ENCODE measurements around the gene ERBB2. TPM values are rescaled to one million over a fixed set of nuclear protein-coding genes. Genes with fewer than 3 reads are reported as not detected.
"Not testable (repeated sequence)": the region's sequence is repeated elsewhere in the genome, so short reads cannot be mapped to it uniquely, and the experiment has no call there.

Gene ERBB2
- total and polyA plus RNA-seq, 9 donors = 80.4 to 171 (median 123) TPM

GRCh38 chr17:39744075-39744835 lies 44.4 kb downstream of the ERBB2 start:
- H3K27me3 ChIP-seq (ENCODE audit: control insufficient read depth, insufficient read depth, low read length) = peaks cover 54% of the 10 kb centered on the region
- H3K4me3 ChIP-seq (ENCODE audit: low read length) = no peak overlapping the region
- H3K9me3 ChIP-seq (replicated peaks; ENCODE audit: control insufficient read depth, low read depth, low read length) = no peaks in the 10 kb centered on the region
- 70% methylated on average over 12 of the region's 16 CpGs for WGBS (ENCODE audit: insufficient coverage)
- peaks cover 13% of the 10 kb centered on the region for H3K4me1 ChIP-seq (ENCODE audit: control insufficient read depth, insufficient read depth, low read length)
- no peak overlapping the region for H3K27ac ChIP-seq (ENCODE audit: low read length)
- no peaks in the 10 kb centered on the region for H3K36me3 ChIP-seq (ENCODE audit: control insufficient read depth, insufficient read depth, low read length)
- DNase-seq = no peak

DNA sequence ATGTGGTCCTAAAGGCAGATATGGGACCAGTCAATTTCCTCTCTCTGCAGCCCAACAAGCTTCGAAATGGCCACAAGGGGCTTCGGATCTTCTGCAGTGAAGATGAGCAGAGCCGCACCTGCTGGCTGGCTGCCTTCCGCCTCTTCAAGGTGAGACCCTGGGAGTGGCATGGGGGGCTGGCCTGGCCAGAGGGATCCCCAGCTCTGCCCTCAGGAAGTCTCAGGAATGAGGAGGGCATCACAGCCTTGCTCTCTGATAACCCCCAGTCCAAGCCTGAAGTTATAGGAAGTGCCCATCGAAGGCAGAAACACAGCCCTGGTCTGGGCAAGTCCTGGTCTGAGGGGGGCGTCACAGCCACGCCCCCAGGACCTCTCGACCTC lies 45.0 kb downstream of the ERBB2 start:
- Histone ChIP-seq H3K27ac (ENCODE audit: low read length) (no peak overlapping the region), H3K27me3 (ENCODE audit: control insufficient read depth, insufficient read depth, low read length) (peaks cover 48% of the 10 kb centered on the region), H3K4me3 (ENCODE audit: low read length) (no peak overlapping the region), H3K9me3 (replicated peaks; ENCODE audit: control insufficient read depth, low read depth, low read length) (no peaks in the 10 kb centered on the region), H3K36me3 (ENCODE audit: control insufficient read depth, insufficient read depth, low read length) (no peaks in the 10 kb centered on the region), H3K4me1 (ENCODE audit: control insufficient read depth, insufficient read depth, low read length) (peaks cover 7% of the 10 kb centered on the region)
- no peak for DNase-seq
- 75% methylated on average over 7 of the region's 8 CpGs for WGBS (ENCODE audit: insufficient coverage)

- H3K27me3 ChIP-seq (ENCODE audit: control insufficient read depth, insufficient read depth, low read length) = peaks cover 41% of the 10 kb centered on the region
Measured at GRCh38 chr17:39745335-39746144, 45.7 kb downstream of the ERBB2 start.

DNA sequence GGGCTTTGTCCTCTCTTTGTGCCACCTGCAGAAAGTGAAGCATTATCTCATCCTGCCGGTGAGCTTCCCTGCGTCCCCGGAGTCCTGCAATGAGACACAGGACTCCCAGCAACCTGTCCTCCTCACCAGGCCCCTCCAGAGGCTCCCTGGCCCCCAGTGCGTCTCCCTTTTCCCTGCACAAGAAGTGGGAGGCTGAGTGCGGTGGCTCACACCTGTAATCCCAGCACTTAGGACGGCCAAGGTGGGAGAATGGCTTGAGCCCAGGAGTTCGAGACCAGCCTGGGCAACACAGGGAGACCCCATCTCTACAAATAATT lies 46.2 kb downstream of the ERBB2 start:
- Histone ChIP-seq H3K9me3 (replicated peaks; ENCODE audit: control insufficient read depth, low read depth, low read length) (no peaks in the 10 kb centered on the region), H3K36me3 (ENCODE audit: control insufficient read depth, insufficient read depth, low read length) (no peaks in the 10 kb centered on the region), H3K27ac (ENCODE audit: low read length) (no peak overlapping the region), H3K4me3 (ENCODE audit: low read length) (no peak overlapping the region), H3K27me3 (ENCODE audit: control insufficient read depth, insufficient read depth, low read length) (peaks cover 40% of the 10 kb centered on the region), H3K4me1 (ENCODE audit: control insufficient read depth, insufficient read depth, low read length) (no peaks in the 10 kb centered on the region)
- no peak for DNase-seq
- WGBS (ENCODE audit: insufficient coverage) = 81% methylated on average over 4 of the region's 7 CpGs

More at GRCh38 chr17:39745335-39746144, 45.7 kb downstream of the ERBB2 start:
- Histone ChIP-seq H3K4me1 (ENCODE audit: control insufficient read depth, insufficient read depth, low read length) (no peaks in the 10 kb centered on the region), H3K27ac (ENCODE audit: low read length) (no peak overlapping the region), H3K36me3 (ENCODE audit: control insufficient read depth, insufficient read depth, low read length) (no peaks in the 10 kb centered on the region), H3K4me3 (ENCODE audit: low read length) (no peak overlapping the region), H3K9me3 (replicated peaks; ENCODE audit: control insufficient read depth, low read depth, low read length) (no peaks in the 10 kb centered on the region)
- DNase-seq = no peak
- 85% methylated on average over 9 of the region's 23 CpGs for WGBS (ENCODE audit: insufficient coverage)

DNA sequence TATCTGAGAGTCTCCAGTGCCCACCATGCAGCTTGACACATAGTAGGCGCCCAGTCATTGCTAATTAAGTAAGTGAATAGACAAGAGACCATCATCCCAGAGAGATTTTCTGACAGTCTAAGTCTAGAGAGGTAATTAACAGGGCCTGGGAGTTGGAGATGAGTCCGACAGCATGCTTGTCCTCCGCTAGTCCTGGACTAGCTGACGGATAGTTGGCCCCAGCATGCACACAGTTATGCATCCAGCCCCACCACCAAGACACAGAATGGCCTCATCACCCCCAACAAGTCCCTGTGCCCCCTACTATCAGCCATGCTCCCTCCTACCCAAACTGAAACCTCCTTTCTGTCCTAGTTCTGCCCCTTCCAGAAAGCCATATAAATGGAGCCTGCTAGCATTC lies 47.9 kb downstream of the ERBB2 start:
- no peak for DNase-seq
- 82% methylated on average over 3 of the region's 4 CpGs for WGBS (ENCODE audit: insufficient coverage)
- peaks cover 25% of the 10 kb centered on the region for H3K27me3 ChIP-seq (ENCODE audit: control insufficient read depth, insufficient read depth, low read length)

GRCh38 chr17:39748444-39749034 lies 48.7 kb downstream of the ERBB2 start:
- not testable (repeated sequence) for H3K36me3 ChIP-seq (ENCODE audit: control insufficient read depth, insufficient read depth, low read length); DNase-seq; H3K27ac ChIP-seq (ENCODE audit: low read length); H3K4me3 ChIP-seq (ENCODE audit: low read length); H3K9me3 ChIP-seq (replicated peaks; ENCODE audit: control insufficient read depth, low read depth, low read length)
- peaks cover 13% of the 10 kb centered on the region for H3K4me1 ChIP-seq (ENCODE audit: control insufficient read depth, insufficient read depth, low read length)
- H3K27me3 ChIP-seq (ENCODE audit: control insufficient read depth, insufficient read depth, low read length) = peaks cover 17% of the 10 kb centered on the region
- WGBS (ENCODE audit: insufficient coverage) = no CpG with 5 or more reads among the region's 8 CpGs

More for the DNA sequence above, 47.9 kb downstream of the ERBB2 start:
- H3K9me3 ChIP-seq (replicated peaks; ENCODE audit: control insufficient read depth, low read depth, low read length) = no peaks in the 10 kb centered on the region
- no peak overlapping the region for H3K27ac ChIP-seq (ENCODE audit: low read length)
- H3K4me1 ChIP-seq (ENCODE audit: control insufficient read depth, insufficient read depth, low read length) = peaks cover 8% of the 10 kb centered on the region
- H3K4me3 ChIP-seq (ENCODE audit: low read length) = no peak overlapping the region
- no peaks in the 10 kb centered on the region for H3K36me3 ChIP-seq (ENCODE audit: control insufficient read depth, insufficient read depth, low read length)

- H3K4me1 ChIP-seq (ENCODE audit: control insufficient read depth, insufficient read depth, low read length) = peaks cover 21% of the 10 kb centered on the region
- 64% methylated on average over 7 of the region's 9 CpGs for WGBS (ENCODE audit: insufficient coverage)
- no peaks in the 10 kb centered on the region for H3K9me3 ChIP-seq (replicated peaks; ENCODE audit: control insufficient read depth, low read depth, low read length)
- peaks cover 11% of the 10 kb centered on the region for H3K27me3 ChIP-seq (ENCODE audit: control insufficient read depth, insufficient read depth, low read length)
- no peak overlapping the region for H3K27ac ChIP-seq (ENCODE audit: low read length)
- no peaks in the 10 kb centered on the region for H3K36me3 ChIP-seq (ENCODE audit: control insufficient read depth, insufficient read depth, low read length)
- H3K4me3 ChIP-seq (ENCODE audit: low read length) = no peak overlapping the region
- DNase-seq = no peak
Measured at GRCh38 chr17:39750131-39751015, 50.5 kb downstream of the ERBB2 start.

DNA sequence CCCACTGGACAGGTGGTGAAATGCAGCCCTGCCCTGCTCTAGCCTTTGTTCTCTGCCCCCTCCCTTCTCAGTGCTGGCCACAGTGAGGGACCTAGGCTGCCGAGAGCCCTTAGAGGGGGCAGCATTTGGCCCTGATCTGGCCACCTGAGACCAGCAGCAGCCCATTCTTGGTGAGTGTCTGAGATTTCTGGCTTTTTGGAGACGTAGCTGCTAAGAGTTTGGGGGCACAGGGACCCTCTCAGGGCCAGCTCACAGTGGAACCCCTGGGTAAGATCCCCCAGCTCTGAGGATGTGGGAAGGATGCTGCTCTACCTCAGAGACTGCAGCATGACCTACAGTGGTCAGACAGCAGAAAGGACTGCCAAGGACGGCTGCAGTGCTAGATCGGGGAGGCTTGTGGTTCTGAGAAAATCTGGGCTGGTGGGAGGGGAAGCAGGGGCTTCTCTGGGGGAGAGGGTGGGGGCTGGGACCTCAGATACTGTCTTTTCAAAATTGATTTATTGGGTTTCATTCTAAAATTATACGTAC lies 51.2 kb downstream of the ERBB2 start:
- WGBS (ENCODE audit: insufficient coverage) = 79% methylated on average over 2 of the region's 5 CpGs
- no peaks in the 10 kb centered on the region for H3K9me3 ChIP-seq (replicated peaks; ENCODE audit: control insufficient read depth, low read depth, low read length)
- peaks cover 12% of the 10 kb centered on the region for H3K27me3 ChIP-seq (ENCODE audit: control insufficient read depth, insufficient read depth, low read length)

GRCh38 chr17:39751637-39752036 lies 51.8 kb downstream of the ERBB2 start:
- no peak for DNase-seq
- WGBS (ENCODE audit: insufficient coverage) = 53% methylated on average over 8 of the region's 10 CpGs
- Histone ChIP-seq H3K9me3 (replicated peaks; ENCODE audit: control insufficient read depth, low read depth, low read length) (no peaks in the 10 kb centered on the region), H3K4me1 (ENCODE audit: control insufficient read depth, insufficient read depth, low read length) (peaks cover 21% of the 10 kb centered on the region), H3K36me3 (ENCODE audit: control insufficient read depth, insufficient read depth, low read length) (no peaks in the 10 kb centered on the region), H3K4me3 (ENCODE audit: low read length) (no peak overlapping the region), H3K27me3 (ENCODE audit: control insufficient read depth, insufficient read depth, low read length) (peaks cover 18% of the 10 kb centered on the region), H3K27ac (ENCODE audit: low read length) (no peak overlapping the region)

More for the DNA sequence above, 51.2 kb downstream of the ERBB2 start:
- Histone ChIP-seq H3K36me3 (ENCODE audit: control insufficient read depth, insufficient read depth, low read length) (no peaks in the 10 kb centered on the region), H3K27ac (ENCODE audit: low read length) (no peak overlapping the region), H3K4me3 (ENCODE audit: low read length) (no peak overlapping the region), H3K4me1 (ENCODE audit: control insufficient read depth, insufficient read depth, low read length) (peaks cover 21% of the 10 kb centered on the region)
- DNase-seq = no peak
